ENCODE measurements around the gene ANK3. TPM values are rescaled to one million over a fixed set of nuclear protein-coding genes. Genes with fewer than 3 reads are reported as not detected.

Gene ANK3
- polyA plus RNA-seq, 1 experiment: 1.6 TPM

- H3K9me3 ChIP-seq (ENCODE audit: control insufficient read depth, insufficient read depth, low read length): no peaks in the 10 kb centered on the region
- CTCF ChIA-PET: no interaction called here
- TF ChIP-seq, protein P1, sequence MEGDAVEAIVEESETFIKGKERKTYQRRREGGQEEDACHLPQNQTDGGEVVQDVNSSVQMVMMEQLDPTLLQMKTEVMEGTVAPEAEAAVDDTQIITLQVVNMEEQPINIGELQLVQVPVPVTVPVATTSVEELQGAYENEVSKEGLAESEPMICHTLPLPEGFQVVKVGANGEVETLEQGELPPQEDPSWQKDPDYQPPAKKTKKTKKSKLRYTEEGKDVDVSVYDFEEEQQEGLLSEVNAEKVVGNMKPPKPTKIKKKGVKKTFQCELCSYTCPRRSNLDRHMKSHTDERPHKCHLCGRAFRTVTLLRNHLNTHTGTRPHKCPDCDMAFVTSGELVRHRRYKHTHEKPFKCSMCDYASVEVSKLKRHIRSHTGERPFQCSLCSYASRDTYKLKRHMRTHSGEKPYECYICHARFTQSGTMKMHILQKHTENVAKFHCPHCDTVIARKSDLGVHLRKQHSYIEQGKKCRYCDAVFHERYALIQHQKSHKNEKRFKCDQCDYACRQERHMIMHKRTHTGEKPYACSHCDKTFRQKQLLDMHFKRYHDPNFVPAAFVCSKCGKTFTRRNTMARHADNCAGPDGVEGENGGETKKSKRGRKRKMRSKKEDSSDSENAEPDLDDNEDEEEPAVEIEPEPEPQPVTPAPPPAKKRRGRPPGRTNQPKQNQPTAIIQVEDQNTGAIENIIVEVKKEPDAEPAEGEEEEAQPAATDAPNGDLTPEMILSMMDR (IDR thresholded peaks at IDR 0.05; ENCODE audit: low read depth, low read length): no peak
- no peak for DNase-seq (ENCODE audit: low read depth, low spot score)
- H3K27ac ChIP-seq (ENCODE audit: low read depth, low read length): no peak overlapping the region
- H3K27me3 ChIP-seq (ENCODE audit: control insufficient read depth, insufficient read depth, low read length): no peaks in the 10 kb centered on the region
- POLR2A ChIA-PET: no interaction called here
- no peak overlapping the region for H3K4me3 ChIP-seq (ENCODE audit: low read depth, low read length)
These were observed 20.7 kb downstream of the ANK3 start for GRCh38 chr10:60368875-60369546.

DNA sequence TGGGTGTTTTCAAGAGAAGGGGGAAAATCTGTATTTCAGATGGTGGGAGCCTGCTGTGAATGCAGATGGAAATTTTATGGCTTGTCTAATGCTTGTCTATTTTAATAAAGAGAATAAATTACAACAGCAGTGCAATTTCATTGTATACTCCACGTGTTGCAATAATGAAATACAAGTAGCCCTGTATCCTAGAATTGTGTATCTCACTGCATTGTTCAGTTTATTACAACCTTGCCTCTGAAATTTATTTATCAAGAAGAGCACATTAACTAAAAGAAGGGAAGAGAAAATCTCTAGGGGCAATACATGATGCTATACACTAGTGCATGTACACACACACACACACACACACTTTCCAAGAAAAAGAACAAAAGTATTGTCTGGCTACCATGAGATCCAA, 21.8 kb downstream of the ANK3 start:
- no peaks in the 10 kb centered on the region for H3K9me3 ChIP-seq (ENCODE audit: control insufficient read depth, insufficient read depth, low read length)
- no peak overlapping the region for H3K27ac ChIP-seq (ENCODE audit: low read depth, low read length)
- ChIA-PET CTCF (no interaction called here), POLR2A (no interaction called here)
- no peak for DNase-seq (ENCODE audit: low read depth, low spot score)
- TF ChIP-seq, protein P1 (IDR thresholded peaks at IDR 0.05; ENCODE audit: low read depth, low read length): no peak
- no peak overlapping the region for H3K4me3 ChIP-seq (ENCODE audit: low read depth, low read length)
- H3K27me3 ChIP-seq (ENCODE audit: control insufficient read depth, insufficient read depth, low read length): no peaks in the 10 kb centered on the region

GRCh38 chr10:60367431-60367830, 22.2 kb downstream of the ANK3 start:
- Histone ChIP-seq H3K4me3 (ENCODE audit: low read depth, low read length) (no peak overlapping the region), H3K9me3 (ENCODE audit: control insufficient read depth, insufficient read depth, low read length) (no peaks in the 10 kb centered on the region), H3K27me3 (ENCODE audit: control insufficient read depth, insufficient read depth, low read length) (no peaks in the 10 kb centered on the region), H3K27ac (ENCODE audit: low read depth, low read length) (no peak overlapping the region)
- CTCF ChIA-PET: no interaction called here
- no peak for DNase-seq (ENCODE audit: low read depth, low spot score)
- POLR2A ChIA-PET: no interaction called here
- TF ChIP-seq, protein P1 (IDR thresholded peaks at IDR 0.05; ENCODE audit: low read depth, low read length): no peak

DNA sequence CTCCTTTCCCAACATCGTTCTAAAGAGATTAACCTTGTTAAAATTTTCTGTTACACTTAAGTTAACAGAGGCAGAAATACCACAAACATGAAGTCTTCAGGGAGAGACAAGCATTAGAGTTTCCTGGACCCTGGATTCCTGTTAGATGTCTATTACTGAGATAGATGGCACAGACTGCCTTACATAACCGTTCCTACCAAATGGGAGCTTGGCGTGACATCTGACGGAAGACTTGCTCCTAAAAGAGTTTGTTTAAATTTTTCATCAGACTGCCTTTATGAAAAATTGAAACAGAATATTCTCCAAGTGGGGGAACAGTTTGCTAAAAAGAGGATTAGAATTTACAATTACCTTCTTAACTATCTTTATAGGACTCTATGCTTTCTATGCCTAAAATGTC, 22.7 kb downstream of the ANK3 start:
- POLR2A ChIA-PET: no interaction called here
- no peak for DNase-seq (ENCODE audit: low read depth, low spot score)

DNA sequence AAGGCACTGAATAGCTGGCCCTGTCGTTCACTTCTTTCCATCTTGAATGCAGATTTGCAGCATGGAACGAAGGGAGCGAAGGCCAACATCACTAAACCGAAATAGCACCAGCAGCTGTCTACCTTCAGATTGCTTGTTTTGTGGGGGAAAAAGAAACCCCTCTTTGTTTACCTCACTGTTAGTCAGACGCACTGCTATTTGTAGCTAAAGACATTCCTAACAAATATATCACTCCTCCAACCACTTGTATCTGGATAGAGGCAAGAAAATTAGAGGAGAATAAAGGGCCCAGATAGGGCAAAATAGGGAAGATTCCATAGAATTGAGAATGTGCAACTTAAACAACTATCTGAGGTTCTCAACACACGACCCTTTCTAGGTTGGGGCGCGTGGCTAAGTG, 26.5 kb downstream of the ANK3 start:
- Histone ChIP-seq H3K4me3 (ENCODE audit: low read depth, low read length) (no peak overlapping the region), H3K9me3 (ENCODE audit: control insufficient read depth, insufficient read depth, low read length) (no peaks in the 10 kb centered on the region), H3K27me3 (ENCODE audit: control insufficient read depth, insufficient read depth, low read length) (no peaks in the 10 kb centered on the region), H3K27ac (ENCODE audit: low read depth, low read length) (no peak overlapping the region)
- no peak for DNase-seq (ENCODE audit: low read depth, low spot score)
- CTCF ChIA-PET: interaction anchor here (0.7 kb wide), 1 partner anchor 1623 kb away, joined by 8 read pairs; no protein-coding TSS in a partner anchor
- POLR2A ChIA-PET: no interaction called here
- TF ChIP-seq, protein P1 (IDR thresholded peaks at IDR 0.05; ENCODE audit: low read depth, low read length): no peak

More for the DNA sequence above, 22.7 kb downstream of the ANK3 start:
- TF ChIP-seq, protein P1 (IDR thresholded peaks at IDR 0.05; ENCODE audit: low read depth, low read length): no peak
- CTCF ChIA-PET: no interaction called here
- Histone ChIP-seq H3K9me3 (ENCODE audit: control insufficient read depth, insufficient read depth, low read length) (no peaks in the 10 kb centered on the region), H3K27me3 (ENCODE audit: control insufficient read depth, insufficient read depth, low read length) (no peaks in the 10 kb centered on the region), H3K4me3 (ENCODE audit: low read depth, low read length) (no peak overlapping the region), H3K27ac (ENCODE audit: low read depth, low read length) (no peak overlapping the region)
